ENCODE data around the gene FREY1. TPM values are rescaled to one million over a fixed set of nuclear protein-coding genes. Genes with fewer than 3 reads are reported as not detected.

Gene FREY1
- total and polyA plus RNA-seq, 9 of the 15 experiments (the other 6 are each of a cell fraction or from before 2014, with no cell fraction given): 0.25 to 1.5 (median 1.1) TPM; not detected in 5

DNA sequence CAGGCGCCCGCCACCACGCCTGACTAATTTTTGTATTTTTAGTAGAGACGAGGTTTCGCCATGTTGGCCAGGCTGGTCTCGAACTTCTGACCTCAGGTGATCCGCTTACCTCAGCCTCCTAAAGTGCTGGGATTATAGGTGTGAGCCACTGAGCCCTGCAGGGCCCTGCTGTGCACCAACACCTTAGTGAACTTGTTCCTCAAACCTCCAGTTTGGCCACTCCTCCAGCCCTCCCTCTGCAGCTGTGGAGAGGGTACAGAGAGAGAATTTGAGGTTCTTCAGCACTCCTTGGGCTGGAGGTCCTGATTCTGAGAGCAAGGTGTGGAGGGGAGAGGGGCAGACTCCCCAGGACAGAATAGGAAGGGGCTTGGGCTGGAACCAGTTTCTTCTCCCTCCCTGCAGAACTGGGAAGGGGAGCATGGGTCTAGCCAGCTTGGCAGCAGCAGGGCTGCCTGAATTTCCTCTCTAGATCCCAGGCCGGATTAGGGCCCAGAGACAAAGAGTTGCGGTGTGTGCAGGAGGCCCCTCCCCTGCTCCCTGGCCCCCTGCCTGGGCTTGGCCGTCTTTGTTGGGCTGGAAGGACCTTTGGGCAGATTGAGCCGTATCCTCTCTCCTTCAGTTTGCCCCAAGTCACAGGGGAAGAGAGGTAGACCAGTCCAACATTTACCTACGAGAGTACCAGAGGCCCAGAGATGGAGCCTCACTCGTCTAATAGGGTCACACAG lies 12.9 kb upstream of the FREY1 start:
- H3K9me1 ChIP-seq (ENCODE audit: control insufficient read depth, insufficient read depth, low read length): no peaks in the 10 kb centered on the region
- H3K36me3 ChIP-seq (ENCODE audit: control insufficient read depth, insufficient read depth, low read length): peaks cover 14% of the 10 kb centered on the region; the same call in 2 of the 3 replicates
- peaks cover 11 to 63% of the 10 kb centered on the region in 2 experiments for H3K4me1 ChIP-seq (replicated peaks in 1 of 2; ENCODE audit: control insufficient read depth in 2 of 2, insufficient read depth in 2 of 2, low read length in 2 of 2)
- ChIA-PET POLR2A (interaction anchor here (0.6 kb wide), 1 partner anchor 73 kb away, joined by 3 read pairs; the partner anchor contains the start of gene CRY2), CTCF (ENCODE audit: low intra/inter-chr PET ratio) (no interaction called here)
- 52% methylated on average over 13 of the region's 13 CpGs for WGBS (ENCODE audit: insufficient coverage, low coverage, missing lambda C conversion rate)
- BruUV-seq (replicated peaks): no TSS peak
- no peak overlapping the region for H3K27ac ChIP-seq (ENCODE audit: extremely low read depth, low read depth, low read length)
- DNase-seq (ENCODE audit: extremely low read depth in 1 of 4, low spot score in 3 of 4) (no peak), FAIRE-seq (no peak), ATAC-seq (no peak)
- peaks cover 19% of the 10 kb centered on the region for H3K79me2 ChIP-seq (ENCODE audit: control insufficient read depth, insufficient read depth, low read length)
- H2AFZ ChIP-seq (ENCODE audit: low read depth, low read length): peak overlapping the region; percentile 61; the same call in 1 of the 2 replicates
- no peak overlapping the region for H3K4me2 ChIP-seq (ENCODE audit: insufficient read depth, low read length)
- no peaks in the 10 kb centered on the region; the same call in 1 of the 2 replicates for H4K20me1 ChIP-seq (replicated peaks; ENCODE audit: control insufficient read depth, insufficient read depth, low read length)
- H3K9ac ChIP-seq (ENCODE audit: insufficient read depth in 1 of 2, low read depth in 2 of 2, low read length in 2 of 2): peak overlapping the region in 1 of 2 experiments; percentile 55; a peak in 2 of 4 replicates
- no peaks in the 10 kb centered on the region for H3K27me3 ChIP-seq (ENCODE audit: control insufficient read depth in 2 of 2, insufficient read depth in 2 of 2, low read length in 2 of 2)
- intact Hi-C loops (cut with micrococcal nuclease): no loop called here
- in situ Hi-C loops (cut with MboI): no loop called here
- H3K9me3 ChIP-seq (replicated peaks; ENCODE audit: control insufficient read depth, insufficient read depth, low read depth, low read length): no peaks in the 10 kb centered on the region
- H3K4me3 ChIP-seq: no peak overlapping the region
- TF ChIP-seq KLF13 (tag; IDR thresholded peaks at IDR 0.05; ENCODE audit: borderline replicate concordance, low read depth) (no peak), ZFP1 (CRISPR knock-in tag; IDR thresholded peaks at IDR 0.05) (no peak), XRCC5 (IDR thresholded peaks at IDR 0.05; ENCODE audit: low read depth, low read length) (no peak), RB1 (IDR thresholded peaks at IDR 0.05; ENCODE audit: low read depth) (no peak), ZKSCAN3 (CRISPR knock-in tag; IDR thresholded peaks at IDR 0.05) (no peak), KAT2B (IDR thresholded peaks at IDR 0.05; ENCODE audit: low read depth, low read length) (no peak)
- TF ChIP-seq, protein P1, sequence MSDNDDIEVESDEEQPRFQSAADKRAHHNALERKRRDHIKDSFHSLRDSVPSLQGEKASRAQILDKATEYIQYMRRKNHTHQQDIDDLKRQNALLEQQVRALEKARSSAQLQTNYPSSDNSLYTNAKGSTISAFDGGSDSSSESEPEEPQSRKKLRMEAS (CRISPR knock-in tag; IDR thresholded peaks at IDR 0.05): no peak
- TF ChIP-seq, protein P2, sequence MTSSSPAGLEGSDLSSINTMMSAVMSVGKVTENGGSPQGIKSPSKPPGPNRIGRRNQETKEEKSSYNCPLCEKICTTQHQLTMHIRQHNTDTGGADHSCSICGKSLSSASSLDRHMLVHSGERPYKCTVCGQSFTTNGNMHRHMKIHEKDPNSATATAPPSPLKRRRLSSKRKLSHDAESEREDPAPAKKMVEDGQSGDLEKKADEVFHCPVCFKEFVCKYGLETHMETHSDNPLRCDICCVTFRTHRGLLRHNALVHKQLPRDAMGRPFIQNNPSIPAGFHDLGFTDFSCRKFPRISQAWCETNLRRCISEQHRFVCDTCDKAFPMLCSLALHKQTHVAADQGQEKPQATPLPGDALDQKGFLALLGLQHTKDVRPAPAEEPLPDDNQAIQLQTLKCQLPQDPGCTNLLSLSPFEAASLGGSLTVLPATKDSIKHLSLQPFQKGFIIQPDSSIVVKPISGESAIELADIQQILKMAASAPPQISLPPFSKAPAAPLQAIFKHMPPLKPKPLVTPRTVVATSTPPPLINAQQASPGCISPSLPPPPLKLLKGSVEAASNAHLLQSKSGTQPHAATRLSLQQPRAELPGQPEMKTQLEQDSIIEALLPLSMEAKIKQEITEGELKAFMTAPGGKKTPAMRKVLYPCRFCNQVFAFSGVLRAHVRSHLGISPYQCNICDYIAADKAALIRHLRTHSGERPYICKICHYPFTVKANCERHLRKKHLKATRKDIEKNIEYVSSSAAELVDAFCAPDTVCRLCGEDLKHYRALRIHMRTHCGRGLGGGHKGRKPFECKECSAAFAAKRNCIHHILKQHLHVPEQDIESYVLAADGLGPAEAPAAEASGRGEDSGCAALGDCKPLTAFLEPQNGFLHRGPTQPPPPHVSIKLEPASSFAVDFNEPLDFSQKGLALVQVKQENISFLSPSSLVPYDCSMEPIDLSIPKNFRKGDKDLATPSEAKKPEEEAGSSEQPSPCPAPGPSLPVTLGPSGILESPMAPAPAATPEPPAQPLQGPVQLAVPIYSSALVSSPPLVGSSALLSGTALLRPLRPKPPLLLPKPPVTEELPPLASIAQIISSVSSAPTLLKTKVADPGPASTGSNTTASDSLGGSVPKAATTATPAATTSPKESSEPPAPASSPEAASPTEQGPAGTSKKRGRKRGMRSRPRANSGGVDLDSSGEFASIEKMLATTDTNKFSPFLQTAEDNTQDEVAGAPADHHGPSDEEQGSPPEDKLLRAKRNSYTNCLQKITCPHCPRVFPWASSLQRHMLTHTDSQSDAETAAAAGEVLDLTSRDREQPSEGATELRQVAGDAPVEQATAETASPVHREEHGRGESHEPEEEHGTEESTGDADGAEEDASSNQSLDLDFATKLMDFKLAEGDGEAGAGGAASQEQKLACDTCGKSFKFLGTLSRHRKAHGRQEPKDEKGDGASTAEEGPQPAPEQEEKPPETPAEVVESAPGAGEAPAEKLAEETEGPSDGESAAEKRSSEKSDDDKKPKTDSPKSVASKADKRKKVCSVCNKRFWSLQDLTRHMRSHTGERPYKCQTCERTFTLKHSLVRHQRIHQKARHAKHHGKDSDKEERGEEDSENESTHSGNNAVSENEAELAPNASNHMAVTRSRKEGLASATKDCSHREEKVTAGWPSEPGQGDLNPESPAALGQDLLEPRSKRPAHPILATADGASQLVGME (CRISPR knock-in tag; IDR thresholded peaks at IDR 0.05): no peak
- TF ChIP-seq, protein P3, sequence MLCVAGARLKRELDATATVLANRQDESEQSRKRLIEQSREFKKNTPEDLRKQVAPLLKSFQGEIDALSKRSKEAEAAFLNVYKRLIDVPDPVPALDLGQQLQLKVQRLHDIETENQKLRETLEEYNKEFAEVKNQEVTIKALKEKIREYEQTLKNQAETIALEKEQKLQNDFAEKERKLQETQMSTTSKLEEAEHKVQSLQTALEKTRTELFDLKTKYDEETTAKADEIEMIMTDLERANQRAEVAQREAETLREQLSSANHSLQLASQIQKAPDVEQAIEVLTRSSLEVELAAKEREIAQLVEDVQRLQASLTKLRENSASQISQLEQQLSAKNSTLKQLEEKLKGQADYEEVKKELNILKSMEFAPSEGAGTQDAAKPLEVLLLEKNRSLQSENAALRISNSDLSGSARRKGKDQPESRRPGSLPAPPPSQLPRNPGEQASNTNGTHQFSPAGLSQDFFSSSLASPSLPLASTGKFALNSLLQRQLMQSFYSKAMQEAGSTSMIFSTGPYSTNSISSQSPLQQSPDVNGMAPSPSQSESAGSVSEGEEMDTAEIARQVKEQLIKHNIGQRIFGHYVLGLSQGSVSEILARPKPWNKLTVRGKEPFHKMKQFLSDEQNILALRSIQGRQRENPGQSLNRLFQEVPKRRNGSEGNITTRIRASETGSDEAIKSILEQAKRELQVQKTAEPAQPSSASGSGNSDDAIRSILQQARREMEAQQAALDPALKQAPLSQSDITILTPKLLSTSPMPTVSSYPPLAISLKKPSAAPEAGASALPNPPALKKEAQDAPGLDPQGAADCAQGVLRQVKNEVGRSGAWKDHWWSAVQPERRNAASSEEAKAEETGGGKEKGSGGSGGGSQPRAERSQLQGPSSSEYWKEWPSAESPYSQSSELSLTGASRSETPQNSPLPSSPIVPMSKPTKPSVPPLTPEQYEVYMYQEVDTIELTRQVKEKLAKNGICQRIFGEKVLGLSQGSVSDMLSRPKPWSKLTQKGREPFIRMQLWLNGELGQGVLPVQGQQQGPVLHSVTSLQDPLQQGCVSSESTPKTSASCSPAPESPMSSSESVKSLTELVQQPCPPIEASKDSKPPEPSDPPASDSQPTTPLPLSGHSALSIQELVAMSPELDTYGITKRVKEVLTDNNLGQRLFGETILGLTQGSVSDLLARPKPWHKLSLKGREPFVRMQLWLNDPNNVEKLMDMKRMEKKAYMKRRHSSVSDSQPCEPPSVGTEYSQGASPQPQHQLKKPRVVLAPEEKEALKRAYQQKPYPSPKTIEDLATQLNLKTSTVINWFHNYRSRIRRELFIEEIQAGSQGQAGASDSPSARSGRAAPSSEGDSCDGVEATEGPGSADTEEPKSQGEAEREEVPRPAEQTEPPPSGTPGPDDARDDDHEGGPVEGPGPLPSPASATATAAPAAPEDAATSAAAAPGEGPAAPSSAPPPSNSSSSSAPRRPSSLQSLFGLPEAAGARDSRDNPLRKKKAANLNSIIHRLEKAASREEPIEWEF (CRISPR knock-in tag; IDR thresholded peaks at IDR 0.05): no peak

All from K562 (cell line).